Right lobe of liver (tissue), 6 donors: ENCODE results near the gene REPIN1. TPM values are rescaled to one million over a fixed set of nuclear protein-coding genes. Genes with fewer than 3 reads are reported as not detected.

Source experiments
- ATAC-seq, 4 donors: fragments of 200-7000 bp; cut with Tn5 transposase; one replicate each; pipeline ENCODE4 v1.9.1; 2020; ENCODE audit warnings: mild to moderate bottlenecking in 4 of 4, moderate library complexity in 4 of 4
- DNase-seq, 3 donors: peaks; one replicate each; pipeline ENCODE4 v3.0.0-alpha.2; 2020
- H3K27ac ChIP-seq, 3 donors: fragments of 200-600 bp; one replicate each; pipeline ENCODE4 v1.8.0; 2022
- H3K27me3 ChIP-seq, 2 donors: fragments of 200-600 bp; one replicate each; pipeline ENCODE4 v1.8.0; 2022
- H3K36me3 ChIP-seq, 4 donors: fragments of 200-600 bp; sonication (generic) in 1 of 4; one replicate each; pipeline versions ENCODE4 v1.5.1 to v1.8.0; 2017 to 2022; ENCODE audit warnings: control low read depth in 1 of 4
- H3K4me1 ChIP-seq, 4 donors: fragments of 200-600 bp; sonication (generic) in 1 of 4; one replicate each; pipeline versions ENCODE4 v1.5.1 to v1.8.0; 2017 to 2022; ENCODE audit warnings: control low read depth in 1 of 4
- H3K4me3 ChIP-seq, 3 donors: fragments of 200-600 bp; one replicate each; pipeline ENCODE4 v1.8.0; 2022
- H3K9me3 ChIP-seq, 4 donors: fragments of 200-600 bp; sonication (generic) in 1 of 4; one replicate each; pipeline versions ENCODE4 v1.5.1 to v1.8.0; 2017 to 2022; ENCODE audit warnings: control low read depth in 1 of 4
- CTCF ChIP-seq, 4 donors: fragments of 200-600 bp in 3 of 4; fragments of 450-650 bp in 1 of 4; IDR thresholded peaks; one replicate each; pipeline versions ENCODE4 v1.5.1 to v1.8.0; 2016 to 2022; ENCODE audit warnings: antibody characterized with exemption in 4 of 4, mild to moderate bottlenecking in 2 of 4
- POLR2A ChIP-seq: fragments of 450-650 bp; IDR thresholded peaks from one replicate; pipeline ENCODE4 v1.6.1; 2017; ENCODE audit warnings: antibody characterized with exemption, mild to moderate bottlenecking
- WGBS: methylation state at CpG from one replicate; pipeline ENCODE4 v1.1.6; 2018; ENCODE audit warnings: low coverage, low lambda C conversion rate; ENCODE audit not compliant: insufficient coverage; ENCODE audit errors: missing lambda C conversion rate; 5-methylcytosine and 5-hydroxymethylcytosine counted together
- intact Hi-C, 2 donors: fragments of 100-400 bp; cut with DNase I; formaldehyde crosslinking; loops; one replicate each; pipeline versions ENCODE4 v1.11.2 to v1.14.1; 2022
- total RNA-seq, 6 experiments: library from RNA; depleted of rRNA in 2 of 6; stranded (reverse); fragments of >200 nt in 2 of 6; fragmentation: NEBNext Ultra II Directional in 3 of 6; extraction: Animal tissue kit (Norgen Biotek cat#: 25700) in 3 of 6; gene quantifications; one replicate each; pipeline versions ENCODE4 v1.1.0 to v1.2.4, GENCODE V29; 2016 to 2023
- donor health status: DM: no; HTN: yes; CAD: no.
- donor health status: DM: no; HTN: no; CAD: no.
- donor health status: DM: no; HTN: no; CAD: no.
- donor health status: DM: no; HTN: yes; CAD: no.
- donor health status: DM: no; HTN: yes; CAD: no.

The REPIN1 gene
- total RNA-seq, 6 experiments from 2014 or later, result 56.2 to 133 (median 73.5) TPM

DNA sequence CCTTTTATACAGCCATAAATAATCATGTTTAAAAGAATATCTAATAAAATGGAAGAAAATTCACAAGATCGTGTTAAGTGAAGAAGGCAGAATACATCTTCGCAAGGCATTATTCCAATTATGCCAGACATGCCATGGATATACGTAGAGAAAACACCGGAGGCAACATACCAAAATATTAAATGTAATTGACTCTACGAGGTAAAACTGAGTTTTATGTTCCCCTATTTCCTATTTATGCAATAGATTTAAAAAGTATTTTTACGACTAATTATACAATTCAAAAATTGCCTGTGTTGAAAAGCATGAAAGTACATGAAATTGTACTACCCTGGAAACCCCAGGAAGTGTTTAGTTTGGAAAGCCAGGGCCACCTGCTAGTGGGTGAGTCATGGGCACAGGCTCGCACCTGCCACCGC, 936 bp upstream of the REPIN1 start:
- WGBS, result 33% methylated on average over 7 of the region's 8 CpGs
- intact Hi-C loops, result no loop called here
- peaks cover 0 to 21% (median 11%) of the 10 kb centered on the region in 4 donors for H3K4me1 ChIP-seq
- peaks cover 0 to 10% (median 4%) of the 10 kb centered on the region in 4 donors for H3K36me3 ChIP-seq
- DNase-seq, result no peak
- peak overlapping the region; percentile 95 to 99 (median 97) for H3K4me3 ChIP-seq
- peak overlapping the region; percentile 85 to 98 (median 96) for H3K27ac ChIP-seq
- no peaks in the 10 kb centered on the region for H3K9me3 ChIP-seq
- ATAC-seq, result peak; percentile 70 to 77 (median 74)
- no peaks in the 10 kb centered on the region for H3K27me3 ChIP-seq
- no peak for TF ChIP-seq CTCF (IDR thresholded peaks at IDR 0.05)
- TF ChIP-seq POLR2A, result no peak

DNA sequence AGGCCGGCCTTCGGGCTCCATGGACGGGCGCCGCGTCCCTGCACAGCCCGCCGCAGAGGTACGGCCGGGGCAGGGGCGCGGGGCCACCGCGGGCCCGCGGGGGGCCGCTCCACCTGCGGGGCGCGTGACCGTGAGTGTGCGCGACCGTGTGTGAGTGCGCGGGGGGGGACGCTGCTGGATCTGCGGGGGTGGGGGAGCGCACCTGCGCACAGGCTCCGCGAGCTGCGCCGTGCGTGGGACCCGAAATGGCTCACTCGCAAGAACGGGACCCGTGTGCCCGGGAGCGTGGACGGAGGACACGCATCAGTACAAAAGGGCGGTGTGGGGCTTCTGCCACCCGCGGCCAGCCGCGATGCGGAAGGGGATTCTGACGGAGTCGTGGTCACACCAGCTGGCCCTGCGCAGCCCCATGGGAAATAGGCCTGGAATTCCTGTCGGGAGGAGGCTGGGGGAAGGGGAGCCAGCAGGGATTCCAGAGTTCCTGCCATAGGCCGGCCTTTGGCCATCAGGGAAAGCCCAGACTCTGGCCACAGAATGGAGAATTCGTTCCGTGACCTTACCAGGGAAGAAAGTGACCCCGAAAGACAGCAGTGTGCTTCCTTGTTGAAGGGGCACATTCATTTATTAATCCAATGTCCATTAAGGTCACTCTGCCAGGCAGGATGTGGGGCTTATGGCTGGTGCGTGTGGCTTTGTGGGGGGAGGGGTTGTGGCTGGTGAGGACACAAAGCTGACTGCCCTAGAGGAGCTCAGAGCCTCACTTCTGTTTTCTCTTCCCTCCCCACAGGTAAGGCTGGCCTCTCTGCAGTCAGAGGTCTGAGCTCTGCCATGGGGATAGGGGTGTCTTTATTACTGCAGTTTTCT, 494 bp downstream of the REPIN1 start:
- H3K9me3 ChIP-seq, result no peaks in the 10 kb centered on the region
- peak overlapping the region; percentile 95 to 99 (median 97) for H3K4me3 ChIP-seq
- ATAC-seq, result peak; percentile 55 to 63 (median 61)
- peaks cover 0 to 24% (median 11%) of the 10 kb centered on the region in 4 donors for H3K4me1 ChIP-seq
- intact Hi-C loops, result no loop called here
- peaks cover 0 to 23% (median 10%) of the 10 kb centered on the region in 4 donors for H3K36me3 ChIP-seq
- DNase-seq, result peak; percentile 75 to 85 (median 79)
- peak overlapping the region; percentile 85 to 98 (median 96) for H3K27ac ChIP-seq
- no peaks in the 10 kb centered on the region for H3K27me3 ChIP-seq
- TF ChIP-seq POLR2A (no peak), CTCF (IDR thresholded peaks at IDR 0.05) (no peak)
- 0% methylated on average over 4 of the region's 58 CpGs for WGBS

DNA sequence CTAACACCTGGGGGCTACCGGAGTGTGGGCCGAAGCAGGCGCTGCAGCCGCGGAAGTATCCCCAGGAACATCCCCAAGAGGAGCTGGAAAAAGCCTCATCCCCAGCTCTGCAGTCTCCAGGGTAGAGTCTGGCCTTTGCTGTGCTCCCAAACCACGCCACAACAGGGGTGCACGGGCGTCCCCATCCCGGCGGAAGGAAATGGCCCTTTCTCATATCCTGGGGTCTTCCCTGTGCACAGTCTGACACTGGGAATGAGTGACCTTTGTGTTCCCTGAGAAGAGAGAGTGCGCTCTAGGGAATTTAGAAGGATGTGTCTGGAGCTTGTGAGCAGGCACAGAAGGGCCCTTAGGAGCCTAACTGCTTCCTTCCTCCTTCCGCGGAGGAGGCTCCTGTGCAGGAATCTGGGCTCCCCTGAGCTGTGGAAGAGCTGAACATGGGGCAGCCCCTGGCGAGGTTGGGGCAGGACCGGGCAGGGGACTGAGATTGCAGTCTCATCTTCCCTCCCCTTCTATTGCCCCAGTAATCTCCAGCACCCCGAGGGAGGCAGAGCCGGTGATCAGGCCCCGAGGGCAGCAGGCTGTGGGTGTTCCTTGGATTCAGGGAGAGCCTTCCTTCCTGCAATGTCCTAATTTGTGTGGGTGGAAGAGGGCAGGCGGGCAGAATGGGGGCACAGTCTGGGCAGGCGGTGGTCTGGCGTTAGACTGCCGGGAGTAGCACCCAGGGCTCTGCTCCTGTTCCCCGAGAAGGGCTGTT, 1.3 kb downstream of the REPIN1 start:
- TF ChIP-seq CTCF (IDR thresholded peaks at IDR 0.05), result no peak
- no peak for TF ChIP-seq POLR2A
- DNase-seq (no peak), ATAC-seq (peak in 1 of 4 donors; percentile 1)
- 9% methylated on average over 6 of the region's 23 CpGs for WGBS
- intact Hi-C loops, result no loop called here
- Histone ChIP-seq H3K9me3 (no peaks in the 10 kb centered on the region), H3K36me3 (peaks cover 0 to 28% (median 10%) of the 10 kb centered on the region in 4 donors), H3K4me1 (peaks cover 0 to 27% (median 12%) of the 10 kb centered on the region in 4 donors), H3K27ac (peak overlapping the region; percentile 85 to 98 (median 96)), H3K4me3 (peak overlapping the region; percentile 95 to 99 (median 97)), H3K27me3 (no peaks in the 10 kb centered on the region)

DNA sequence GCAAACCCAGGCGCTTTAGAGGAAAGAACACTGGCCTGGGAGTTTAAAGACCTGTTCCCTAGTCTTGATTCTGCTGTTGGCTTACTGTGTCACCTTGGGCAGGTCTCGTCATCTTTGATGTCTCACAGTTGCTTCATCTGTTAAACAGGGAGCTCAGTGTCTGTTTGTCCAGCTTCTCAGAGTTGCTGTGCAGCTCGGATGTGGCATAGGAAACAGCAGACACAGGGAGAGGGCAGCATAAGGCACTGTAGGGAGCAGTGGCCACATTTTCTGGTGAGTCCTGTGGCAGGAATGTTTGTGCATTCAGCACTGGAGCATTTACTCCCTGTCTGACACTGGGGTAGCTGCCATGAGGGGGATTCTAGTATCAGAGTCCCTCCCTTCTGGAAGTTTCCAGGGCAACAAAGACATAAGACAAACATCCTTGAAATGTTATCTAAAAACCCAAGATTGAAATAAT, 2.0 kb downstream of the REPIN1 start:
- WGBS, result 55% methylated on average over 2 of the region's 3 CpGs
- Histone ChIP-seq H3K27me3 (no peaks in the 10 kb centered on the region), H3K36me3 (peaks cover 0 to 28% (median 10%) of the 10 kb centered on the region in 4 donors), H3K27ac (peak overlapping the region in 1 of 3 donors; percentile 96), H3K4me1 (peaks cover 0 to 33% (median 14%) of the 10 kb centered on the region in 4 donors), H3K4me3 (no peak overlapping the region), H3K9me3 (no peaks in the 10 kb centered on the region)
- DNase-seq, result no peak
- intact Hi-C loops, result no loop called here
- no peak for TF ChIP-seq POLR2A
- no peak for TF ChIP-seq CTCF (IDR thresholded peaks at IDR 0.05)
- ATAC-seq, result peak in 1 of 4 donors; percentile 8
